SK-N-SH (cell line): ENCODE measurements around the gene HFE. TPM values are rescaled to one million over a fixed set of nuclear protein-coding genes. Genes with fewer than 3 reads are reported as not detected.

Experiments used
- CTCF ChIA-PET: fragments of 300-600, 350-600 bp; formaldehyde crosslinking; extraction: SDS; loops from one replicate; lab custom pipeline; 2021; lab: Yijun Ruan, JAX
- POLR2A ChIA-PET: fragments of 350-600 bp; sonication (Branson Sonifier 250); formaldehyde crosslinking; extraction: SDS; loops from one replicate; lab custom pipeline; 2020; ENCODE audit warnings: antibody characterized with exemption, inconsistent platforms; lab: Yijun Ruan, JAX
- DNase-seq: peaks from one replicate; pipeline ENCODE4 v3.0.0; 2012
- H2AFZ ChIP-seq: fragments of 200-600 bp; sonication (generic); 2 replicates; pipeline ENCODE4 v1.8.1; 2016; ENCODE audit warnings: antibody characterized with exemption, mild to moderate bottlenecking, low read depth
- H3F3A ChIP-seq: fragments of 200-600 bp; sonication (generic); replicated peaks from 2 replicates; pipeline ENCODE3; 2016; ENCODE audit warnings: antibody characterized with exemption, mild to moderate bottlenecking; ENCODE audit not compliant: insufficient read depth
- H3K27ac ChIP-seq, 2 experiments: fragments of 200-500 bp in 1 of 2; fragments of 200-600 bp in 1 of 2; sonication (Bioruptor generic) in 1 of 2; sonication (generic), shearing (Covaris generic) in 1 of 2; 2 replicates each; pipeline versions ENCODE4 v1.5.1 to v1.6.1; 2014 to 2016; ENCODE audit warnings: low read depth in 2 of 2, inconsistent platforms in 1 of 2, low read length in 1 of 2, mild to moderate bottlenecking in 1 of 2, mixed read lengths in 1 of 2
- H3K27me3 ChIP-seq: fragments of 200-600 bp; sonication (generic), shearing (Covaris generic); 2 replicates; pipeline ENCODE4 v1.6.1; 2016; ENCODE audit warnings: mixed run types; ENCODE audit not compliant: insufficient read depth
- H3K36me3 ChIP-seq, 2 experiments: fragments of 200-500 bp in 1 of 2; fragments of 200-600 bp in 1 of 2; sonication (Bioruptor generic) in 1 of 2; sonication (generic) in 1 of 2; replicated peaks in 1 of 2; 2 replicates each; pipeline versions ENCODE3 to v1.5.1; 2014 to 2016; ENCODE audit warnings: low read length in 1 of 2, mild to moderate bottlenecking in 1 of 2; ENCODE audit not compliant: insufficient read depth in 2 of 2, control insufficient read depth in 1 of 2
- H3K4me1 ChIP-seq, 2 experiments: fragments of 200-500 bp in 1 of 2; fragments of 200-600 bp in 1 of 2; sonication (Bioruptor generic) in 1 of 2; sonication (generic), shearing (Covaris generic) in 1 of 2; 2 replicates each; pipeline versions ENCODE4 v1.5.1 to v1.6.1; 2014 to 2016; ENCODE audit warnings: low read depth in 1 of 2, low read length in 1 of 2, mixed run types in 1 of 2; ENCODE audit not compliant: insufficient read depth in 2 of 2, control insufficient read depth in 1 of 2
- H3K4me2 ChIP-seq: fragments of 200-600 bp; sonication (generic), shearing (Covaris generic); 2 replicates; pipeline ENCODE4 v1.6.1; 2017; ENCODE audit warnings: mixed run types
- H3K4me3 ChIP-seq, 2 experiments: fragments of 200-500 bp in 1 of 2; fragments of 200-600 bp in 1 of 2; sonication (Bioruptor generic) in 1 of 2; sonication (generic), shearing (Covaris generic) in 1 of 2; 2 replicates each; pipeline versions ENCODE4 v1.5.1 to v1.8.1; 2014 to 2016; ENCODE audit warnings: low read depth in 2 of 2, inconsistent platforms in 1 of 2, low read length in 1 of 2, mild to moderate bottlenecking in 1 of 2, mixed read lengths in 1 of 2, moderate library complexity in 1 of 2
- H3K79me2 ChIP-seq: fragments of 200-600 bp; sonication (generic); 2 replicates; pipeline ENCODE4 v1.8.1; 2017; ENCODE audit warnings: mild to moderate bottlenecking; ENCODE audit not compliant: insufficient read depth
- H3K9ac ChIP-seq: fragments of 200-600 bp; sonication (generic); 2 replicates; pipeline ENCODE4 v1.6.1; 2017; ENCODE audit warnings: mixed run types
- H3K9me2 ChIP-seq: fragments of 200-600 bp; sonication (generic); 2 replicates; pipeline ENCODE4 v1.6.1; 2017; ENCODE audit warnings: mixed run types
- H3K9me3 ChIP-seq: fragments of 200-600 bp; sonication (generic); 2 replicates; pipeline ENCODE4 v1.6.1; 2017; ENCODE audit warnings: mixed run types, mild to moderate bottlenecking, moderate library complexity
- H4K20me1 ChIP-seq: fragments of 200-600 bp; sonication (generic); 2 replicates; pipeline ENCODE4 v1.6.1; 2017; ENCODE audit warnings: mild to moderate bottlenecking, mixed run types; ENCODE audit not compliant: insufficient read depth
- CHD2 ChIP-seq: fragments of 150-350 bp; IDR thresholded peaks from 2 replicates; pipeline ENCODE4 v1.6.1; 2018; ENCODE audit warnings: low read length; ENCODE audit not compliant: partially characterized antibody
- FOXJ3 ChIP-seq: sonication (generic); formaldehyde crosslinking; IDR thresholded peaks from 2 replicates; pipeline ENCODE4 v1.5.1; 2020; ENCODE audit warnings: mild to moderate bottlenecking, missing genetic modification reagents
- FOXM1 ChIP-seq: IDR thresholded peaks from 2 replicates; pipeline ENCODE4 v1.4.0; 2012; ENCODE audit warnings: low read depth, mild to moderate bottlenecking
- GABPA ChIP-seq: IDR thresholded peaks from 2 replicates; pipeline ENCODE4 v1.4.0; 2012; ENCODE audit warnings: low read depth, mild to moderate bottlenecking
- JUND ChIP-seq: IDR thresholded peaks from 2 replicates; pipeline ENCODE4 v1.4.0; 2012
- NRF1 ChIP-seq: IDR thresholded peaks from 2 replicates; pipeline ENCODE4 v1.6.1; 2012; ENCODE audit warnings: low read depth, mild to moderate bottlenecking, low read length
- RAD21 ChIP-seq: IDR thresholded peaks from 2 replicates; pipeline ENCODE4 v1.6.1; 2012; ENCODE audit warnings: mild to moderate bottlenecking, low read length
- RFX5 ChIP-seq: IDR thresholded peaks from 2 replicates; pipeline ENCODE4 v1.6.1; 2012; ENCODE audit warnings: mild to moderate bottlenecking, improper control_type of control experiment, low read length
- SIN3A ChIP-seq: IDR thresholded peaks from 2 replicates; pipeline ENCODE4 v1.6.1; 2012; ENCODE audit warnings: low read depth, mild to moderate bottlenecking, low read length, moderate library complexity, borderline replicate concordance
- TEAD4 ChIP-seq: IDR thresholded peaks from 2 replicates; pipeline ENCODE4 v1.4.0; 2012; ENCODE audit warnings: mild to moderate bottlenecking, borderline replicate concordance; ENCODE audit not compliant: insufficient read depth
- WGBS: methylation state at CpG from one replicate; pipeline ENCODE4 v1.1.6; 2017; ENCODE audit warnings: low lambda C conversion rate; 5-methylcytosine and 5-hydroxymethylcytosine counted together
- polyA plus RNA-seq, 3 experiments: library from polyadenylated mRNA; depleted of rRNA; stranded (reverse); fragments of >200 nt; gene quantifications; 2 replicates each; pipeline ENCODE4 v1.2.3, GENCODE V29; 2012
- TF ChIP-seq, protein P1 (sequence below): fragments of 150-350 bp; IDR thresholded peaks from 2 replicates; pipeline ENCODE4 v1.6.1; 2017; ENCODE audit warnings: antibody characterized with exemption, low read length, low read depth, borderline replicate concordance

HFE gene
- polyA plus RNA-seq, 1 of the 3 experiments (the other 2 are of a cell fraction), result not detected

DNA sequence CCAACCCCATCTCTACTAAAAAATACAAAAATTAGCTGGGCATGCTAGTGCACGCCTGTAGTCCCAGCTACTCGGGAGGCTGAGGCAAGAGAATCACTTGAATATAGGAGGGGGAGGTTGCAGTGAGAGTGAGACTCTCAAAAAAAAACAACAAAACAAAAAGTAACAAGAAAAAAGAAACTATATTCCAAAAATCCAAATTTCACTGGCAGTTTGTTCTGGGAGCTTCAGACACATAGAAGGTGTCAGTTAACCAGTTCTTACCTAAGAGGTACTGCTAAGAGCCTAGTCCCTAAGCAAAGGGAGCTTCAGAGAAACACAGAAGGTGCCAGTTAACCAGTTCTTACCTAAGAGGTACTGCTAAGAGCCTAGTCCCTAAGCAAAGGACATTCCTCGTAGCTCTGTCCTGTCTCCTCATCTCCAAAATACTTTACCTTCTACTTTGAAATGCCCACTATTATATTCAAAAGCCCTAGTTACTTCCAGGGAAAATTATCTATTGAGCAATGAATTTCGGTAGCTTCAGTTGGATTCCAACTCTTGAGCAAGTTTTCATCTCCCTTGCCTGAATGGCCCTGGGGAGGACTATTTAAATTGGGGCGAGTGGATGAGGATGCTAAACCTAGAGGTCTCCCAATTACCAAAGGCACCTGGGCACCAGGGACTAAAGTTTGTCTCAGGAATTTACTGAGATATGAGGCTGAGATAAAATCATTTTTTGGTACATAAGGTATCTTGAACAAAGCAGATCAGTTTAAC, 41.0 kb downstream of the HFE start:
- H4K20me1 ChIP-seq, result peaks cover 33% of the 10 kb centered on the region

DNA sequence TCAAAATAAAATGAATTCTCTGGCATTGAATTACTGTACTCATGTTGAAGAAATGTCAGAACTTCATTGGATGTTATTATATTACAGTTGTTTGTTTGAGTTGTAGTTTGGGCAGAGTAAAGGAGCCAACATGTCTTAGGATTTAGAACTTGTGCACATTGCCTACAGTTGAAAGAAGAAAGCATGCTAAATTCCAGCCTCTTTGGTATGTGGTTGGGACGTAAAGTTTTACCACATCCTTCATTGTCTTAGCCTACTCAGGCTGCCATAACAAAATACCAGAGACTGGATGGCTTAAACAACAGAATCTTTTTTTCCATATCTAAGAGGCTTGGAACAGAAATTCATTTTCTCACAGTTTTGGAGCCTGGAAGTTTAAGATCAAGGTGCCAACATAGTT, 42.4 kb downstream of the HFE start:
- Histone ChIP-seq H3K9me2 (no peaks in the 10 kb centered on the region), H3F3A (peaks cover 13% of the 10 kb centered on the region), H3K4me1 (peaks cover 7 to 8% of the 10 kb centered on the region in 2 experiments; a peak in 3 of 4 replicates), H3K9me3 (no peaks in the 10 kb centered on the region), H3K36me3 (peaks cover 21 to 40% of the 10 kb centered on the region in 2 experiments), H3K79me2 (peaks cover 64% of the 10 kb centered on the region), H2AFZ (no peak overlapping the region), H3K27me3 (no peaks in the 10 kb centered on the region), H3K27ac (no peak overlapping the region), H3K4me3 (no peak overlapping the region), H3K4me2 (no peak overlapping the region), H3K9ac (no peak overlapping the region), H4K20me1 (peaks cover 26% of the 10 kb centered on the region)
- ChIA-PET CTCF (no interaction called here), POLR2A (interaction anchor here (2.8 kb wide), 1 partner anchor 27 kb away, joined by 13 read pairs; a partner anchor contains a TSS)
- DNase-seq, result no peak
- no peak for TF ChIP-seq RFX5
- no peak for TF ChIP-seq CHD2
- TF ChIP-seq NRF1, result no peak
- TF ChIP-seq RAD21, result no peak
- TF ChIP-seq TEAD4, result no peak
- TF ChIP-seq GABPA, result no peak
- WGBS, result 100% methylated on average over 1 of the region's 1 CpG

More for the DNA sequence above, 41.0 kb downstream of the HFE start:
- H3K4me1 ChIP-seq, result peaks cover 7 to 8% of the 10 kb centered on the region in 2 experiments; a peak in 3 of 4 replicates
- peak overlapping the region; percentile 88 for H3K4me2 ChIP-seq
- peak overlapping the region; percentile 84 to 94; a peak in 2 of 4 replicates for H3K4me3 ChIP-seq
- TF ChIP-seq FOXJ3 (CRISPR knock-in tag) (no peak), JUND (no peak), FOXM1 (no peak), RFX5 (no peak), SIN3A (no peak)
- TF ChIP-seq, protein P1, sequence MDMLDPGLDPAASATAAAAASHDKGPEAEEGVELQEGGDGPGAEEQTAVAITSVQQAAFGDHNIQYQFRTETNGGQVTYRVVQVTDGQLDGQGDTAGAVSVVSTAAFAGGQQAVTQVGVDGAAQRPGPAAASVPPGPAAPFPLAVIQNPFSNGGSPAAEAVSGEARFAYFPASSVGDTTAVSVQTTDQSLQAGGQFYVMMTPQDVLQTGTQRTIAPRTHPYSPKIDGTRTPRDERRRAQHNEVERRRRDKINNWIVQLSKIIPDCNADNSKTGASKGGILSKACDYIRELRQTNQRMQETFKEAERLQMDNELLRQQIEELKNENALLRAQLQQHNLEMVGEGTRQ, result no peak
- no peaks in the 10 kb centered on the region for H3K9me3 ChIP-seq
- H3K36me3 ChIP-seq, result peaks cover 21 to 37% of the 10 kb centered on the region in 2 experiments
- 90% methylated on average over 5 of the region's 5 CpGs for WGBS
- no peak overlapping the region for H3K9ac ChIP-seq
- H3F3A ChIP-seq, result peaks cover 17% of the 10 kb centered on the region
- peaks cover 70% of the 10 kb centered on the region for H3K79me2 ChIP-seq
- no peaks in the 10 kb centered on the region for H3K9me2 ChIP-seq
- POLR2A ChIA-PET, result interaction anchor here (0.6 to 7.6 kb wide), 4 partner anchors 13 to 71 kb away, joined by 3 to 623 read pairs (median 6); a partner anchor contains a TSS
- H3K27me3 ChIP-seq, result no peaks in the 10 kb centered on the region
- H3K27ac ChIP-seq, result no peak overlapping the region
- no peak overlapping the region for H2AFZ ChIP-seq
- CTCF ChIA-PET, result no interaction called here
- DNase-seq, result no peak
